Stimulated activated CD4-positive, alpha-beta T cell treated with anti-CD3 and anti-CD28 coated beads, Interleukin-4, amount 100 ng/mL, for 1 hour (primary cell): ENCODE measurements around the gene IGBP1.
"Not testable (repeated sequence)": the region's sequence is repeated elsewhere in the genome, so short reads cannot be mapped to it uniquely, and the experiment has no call there.

ENCODE experiments used
- DNase-seq: peaks from one replicate; pipeline ENCODE4 v3.0.0-alpha.2; 2020

IGBP1 gene

GRCh38 chrX:70133303-70134115 is at the start of gene IGBP1:
Gene IGBP1, plus strand, starts transcription at chrX:70133447. Its CDS starts 501 bp downstream, at chrX:70133948.
- DNase-seq, result peak; percentile 59

DNA sequence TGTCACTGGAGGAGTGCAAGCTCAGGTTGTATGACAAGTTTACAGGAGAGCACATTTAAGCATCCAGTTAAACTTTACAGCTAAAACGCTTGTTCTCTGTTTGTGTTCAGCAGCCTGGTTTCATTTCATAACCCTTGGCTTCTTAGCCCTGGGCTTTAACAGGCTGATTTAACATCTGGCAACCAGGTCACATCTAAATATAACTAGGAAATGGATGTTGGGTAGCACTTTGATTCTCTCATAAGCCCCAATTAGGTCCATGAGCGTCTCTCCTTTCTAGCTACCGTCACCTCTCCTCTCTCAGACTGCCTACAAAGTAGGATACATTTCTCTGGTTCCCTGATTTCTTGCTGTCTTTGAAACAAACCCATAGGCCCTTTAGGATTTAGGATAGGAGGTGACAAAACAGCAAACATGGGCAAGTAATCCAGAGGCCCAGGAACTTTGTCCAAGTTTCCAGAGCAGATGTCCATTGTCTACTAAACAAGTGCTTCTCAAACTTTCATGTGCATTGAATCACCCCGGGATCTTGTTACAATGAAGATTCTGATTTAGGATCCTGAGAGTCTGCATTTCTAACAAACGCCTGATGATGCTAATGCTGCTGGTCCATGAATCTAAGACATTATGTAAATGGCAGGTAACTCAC is 48.5 kb upstream of the IGBP1 start:
- no peak for DNase-seq

DNA sequence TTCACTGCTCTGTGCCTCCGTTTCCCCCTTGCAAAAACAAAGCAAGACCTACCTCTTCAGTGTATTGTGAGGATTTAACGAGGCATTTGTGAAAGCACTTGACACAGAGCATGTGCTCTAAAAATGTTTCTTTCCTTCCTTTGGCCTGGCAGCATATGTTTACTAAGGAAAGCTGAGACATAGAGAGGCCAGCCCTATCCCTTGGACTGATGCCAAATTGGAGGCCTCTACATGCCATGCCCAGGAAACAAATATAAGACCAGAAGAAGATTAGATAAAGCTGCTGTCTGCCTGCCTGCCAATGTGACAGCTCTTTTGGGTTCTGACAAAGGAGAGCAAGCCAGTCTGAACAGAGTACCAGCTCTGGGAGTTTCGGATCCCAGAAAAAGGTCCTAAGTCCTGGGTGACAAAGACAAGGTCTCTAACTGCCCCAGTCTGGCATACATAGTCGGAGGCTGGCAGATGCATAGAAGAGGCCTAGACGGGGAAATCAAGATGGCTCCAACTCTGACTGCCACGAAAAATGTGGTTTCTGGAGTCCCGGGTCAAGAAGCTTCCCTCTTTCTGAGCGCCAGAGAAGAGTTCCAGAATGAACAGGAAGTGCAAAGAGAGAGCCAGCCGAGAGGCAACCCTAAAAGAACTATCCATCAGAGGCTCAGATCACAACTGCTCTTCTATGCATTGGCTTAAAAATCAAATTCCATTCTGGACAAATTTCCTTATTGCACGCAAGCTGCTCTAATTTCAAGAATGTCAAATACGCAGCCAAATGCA is 45.2 kb upstream of the IGBP1 start:
- no peak for DNase-seq

DNA sequence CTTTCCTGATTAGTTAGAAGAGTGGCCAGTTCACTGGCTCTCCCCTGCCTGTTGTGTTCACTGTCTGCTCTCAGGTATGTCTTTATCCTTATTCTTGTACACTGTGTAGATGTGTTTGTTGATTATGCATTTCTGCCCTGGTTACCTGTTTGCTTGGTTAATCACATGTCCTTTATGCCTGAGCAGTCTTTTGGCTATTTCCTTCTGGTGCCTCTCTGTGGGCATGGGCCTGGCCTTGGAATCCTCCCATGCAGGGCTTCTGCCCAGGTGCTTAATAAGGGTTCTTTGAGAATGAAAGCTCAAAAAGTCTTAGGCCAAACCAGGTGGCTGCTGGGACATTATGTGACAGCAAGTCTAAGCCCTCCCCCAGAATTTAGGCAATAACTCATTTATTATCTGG is 44.5 kb upstream of the IGBP1 start:
- DNase-seq, result no peak

DNA sequence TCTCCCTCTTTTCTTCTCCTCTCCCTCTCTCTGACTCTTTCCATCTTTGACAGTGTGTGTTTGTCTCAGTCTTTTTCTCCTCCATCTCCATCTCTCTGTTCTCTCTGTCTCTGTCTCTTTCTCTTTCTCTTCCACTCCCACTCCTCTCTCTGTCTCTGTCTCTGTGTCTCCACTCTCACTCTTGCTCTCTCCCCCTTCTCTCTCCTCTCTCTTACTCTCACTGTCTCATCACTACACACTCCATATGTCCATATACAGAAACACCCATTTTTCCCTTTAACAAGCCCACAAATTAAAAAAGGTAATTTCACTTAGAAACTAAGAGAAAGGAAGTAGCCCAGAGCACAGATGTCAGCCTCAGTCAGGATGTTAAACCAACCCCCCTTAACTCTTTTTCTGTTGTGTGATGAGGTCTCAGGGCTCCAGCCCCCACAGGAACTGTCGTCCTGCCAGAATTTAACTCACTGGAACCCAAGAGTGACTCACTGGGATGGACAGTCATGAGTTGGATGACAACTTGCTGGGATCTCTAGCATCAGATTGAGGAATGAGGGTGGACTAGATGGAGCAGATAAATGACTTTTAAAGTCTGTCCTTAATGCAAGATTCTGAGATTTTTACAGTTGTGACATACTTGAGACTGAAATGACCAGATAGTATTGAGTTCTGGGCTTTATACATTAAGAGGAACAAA is 43.5 kb upstream of the IGBP1 start:
- no peak for DNase-seq

GRCh38 chrX:70092247-70092646 is 41.0 kb upstream of the IGBP1 start:
- DNase-seq, result no peak

DNA sequence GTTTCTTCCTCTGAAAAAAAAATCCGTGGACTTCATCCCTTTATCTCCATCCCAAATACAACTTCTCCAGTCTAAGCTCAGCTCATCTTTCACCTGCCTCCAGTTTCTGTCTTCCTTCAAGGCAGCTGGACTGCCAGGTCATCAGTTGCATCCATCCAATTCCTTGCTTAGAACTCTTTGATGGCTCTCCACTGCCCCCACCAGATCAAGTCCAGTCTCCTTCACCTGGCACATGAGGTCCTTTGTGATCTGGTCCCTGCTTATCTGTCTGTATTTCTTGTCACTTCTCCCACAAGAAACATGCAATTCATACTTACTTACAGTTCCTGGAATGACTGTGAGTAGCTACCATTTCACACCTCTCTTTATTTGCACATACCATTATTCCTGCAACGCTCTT is 37.2 kb upstream of the IGBP1 start:
- no peak for DNase-seq

- DNase-seq, result no peak
These were observed 28.0 kb upstream of the IGBP1 start for GRCh38 chrX:70105229-70105628.

DNA sequence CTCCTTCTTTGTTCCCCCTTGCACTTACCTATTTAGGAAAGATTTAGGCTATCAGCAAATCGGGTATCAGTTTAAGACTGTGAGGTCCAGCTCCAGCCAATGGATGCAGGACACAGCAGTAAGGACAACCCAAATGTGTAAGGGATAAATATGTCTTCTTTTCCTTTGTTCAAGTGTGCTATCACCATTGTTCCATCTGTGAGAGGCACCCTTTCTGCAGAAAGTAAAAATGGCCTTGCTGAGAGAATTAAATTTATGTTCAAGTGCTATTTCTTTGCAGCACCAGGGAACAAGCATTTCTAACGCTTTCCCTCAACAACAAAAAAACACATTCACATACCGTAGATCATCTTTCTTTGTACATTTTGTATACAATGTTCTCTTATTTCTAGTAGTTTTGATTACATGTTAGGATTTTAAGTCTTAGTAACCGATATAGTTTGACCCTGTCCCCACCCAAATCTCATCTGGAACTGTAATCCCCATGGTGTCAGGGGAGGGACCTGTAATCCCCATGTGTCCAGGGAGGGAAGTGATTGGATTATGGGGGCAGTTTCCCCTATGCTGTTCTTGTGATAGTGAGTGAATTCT is 21.7 kb upstream of the IGBP1 start:
- DNase-seq, result not testable (repeated sequence)

DNA sequence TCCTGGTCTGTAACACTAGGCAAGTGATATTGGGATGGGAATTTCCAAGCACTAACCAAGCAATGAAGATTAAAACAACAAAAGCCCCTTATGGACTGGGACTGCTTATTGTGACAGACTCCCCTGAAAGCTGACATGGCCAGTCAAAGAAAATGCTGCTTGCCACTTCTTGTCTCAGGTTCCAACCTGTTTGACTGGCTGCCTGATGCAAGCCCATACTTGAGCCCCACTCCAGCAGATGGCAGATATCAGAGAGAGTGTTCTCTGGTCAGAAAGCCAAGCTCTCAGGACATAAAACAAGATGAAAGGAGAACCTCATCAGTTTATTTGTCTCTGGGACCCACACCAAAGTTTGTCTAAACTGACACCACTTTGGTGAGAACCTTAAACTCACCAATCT is 15.5 kb upstream of the IGBP1 start:
- no peak for DNase-seq

- not testable (repeated sequence) for DNase-seq
These were observed 10.2 kb upstream of the IGBP1 start for GRCh38 chrX:70123014-70123413.

DNA sequence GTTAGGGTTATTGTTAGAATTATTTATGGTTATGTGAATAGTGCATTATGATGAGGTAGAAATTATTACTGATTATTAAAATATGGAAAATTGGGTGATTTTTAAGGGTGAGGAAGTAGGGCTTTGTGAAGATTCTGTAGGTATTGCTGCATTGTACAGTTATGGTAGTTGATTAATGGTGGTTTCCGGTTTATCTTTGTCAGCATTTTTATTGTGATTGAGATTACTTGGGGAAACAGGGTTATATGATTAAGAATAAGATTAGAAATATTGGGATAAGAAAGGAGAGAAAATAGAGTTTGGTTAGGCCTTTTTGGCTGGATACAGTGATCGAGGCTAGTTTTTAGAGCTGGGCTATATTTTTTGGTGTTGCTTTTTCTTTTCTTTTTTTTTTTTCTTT is 8.6 kb upstream of the IGBP1 start:
- DNase-seq, result no peak

- no peak for DNase-seq
These were observed 5.2 kb upstream of the IGBP1 start for GRCh38 chrX:70128071-70128470.

DNA sequence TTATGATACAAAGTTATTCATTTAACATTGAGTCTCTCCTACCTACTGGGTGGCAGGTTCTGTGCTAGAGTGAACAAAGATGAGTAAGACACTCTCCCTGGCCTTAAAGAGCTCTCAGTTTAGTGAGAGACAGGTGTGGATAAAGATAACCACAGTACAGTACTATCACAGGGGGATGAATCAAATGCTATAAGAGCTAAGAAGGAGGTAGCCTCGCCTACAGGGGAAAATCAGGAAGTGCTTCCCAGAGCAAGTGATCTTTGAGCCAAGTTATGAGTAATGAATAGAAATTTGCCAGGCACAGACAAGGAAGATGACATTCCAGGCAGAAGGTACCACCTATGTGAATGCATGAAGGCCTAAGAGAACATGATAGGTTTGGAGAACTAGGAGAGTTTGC is 3.4 kb upstream of the IGBP1 start:
- DNase-seq, result no peak

- DNase-seq, result no peak
These were observed 1.0 kb upstream of the IGBP1 start for GRCh38 chrX:70132224-70132623.

- DNase-seq, result no peak
These were observed 357 bp upstream of the IGBP1 start for GRCh38 chrX:70132877-70133302.

DNA sequence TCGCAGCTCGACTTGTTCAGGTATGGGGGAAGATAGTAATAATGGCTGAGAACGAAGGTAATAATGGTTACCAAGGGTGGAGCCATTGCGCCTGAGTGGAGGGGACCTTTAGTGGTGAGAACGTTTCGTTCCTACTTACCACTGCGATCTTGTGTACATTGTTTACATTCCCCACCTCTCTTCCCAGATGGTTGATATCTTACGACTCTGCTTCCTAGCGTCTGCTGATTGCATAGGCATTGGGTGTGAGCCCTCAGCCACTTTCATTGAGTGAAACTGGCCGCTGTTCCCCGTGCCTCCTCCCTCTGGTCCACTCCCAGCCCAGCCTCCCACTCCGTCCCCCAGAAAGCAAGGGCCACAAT is 850 bp downstream of the IGBP1 start:
- DNase-seq, result no peak

DNA sequence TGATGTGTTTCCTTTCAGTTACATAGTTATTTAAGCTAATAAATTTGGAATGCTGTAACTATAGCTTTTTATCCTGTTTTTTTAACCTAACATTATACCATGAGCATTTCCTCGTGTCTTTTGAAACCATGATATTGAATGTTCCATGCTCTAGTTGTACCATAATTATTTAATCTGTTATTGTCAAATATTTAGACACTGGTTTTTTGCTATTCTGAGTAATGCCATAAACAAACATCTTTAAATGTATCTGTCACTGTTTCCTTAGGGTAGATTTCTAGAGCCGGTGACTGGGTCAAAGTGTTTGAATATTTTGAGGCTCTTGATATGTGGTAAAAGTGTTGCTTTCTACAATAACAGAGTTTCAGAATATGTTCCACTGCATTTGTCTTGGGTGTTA is 5.4 kb downstream of the IGBP1 start:
- DNase-seq, result no peak

DNA sequence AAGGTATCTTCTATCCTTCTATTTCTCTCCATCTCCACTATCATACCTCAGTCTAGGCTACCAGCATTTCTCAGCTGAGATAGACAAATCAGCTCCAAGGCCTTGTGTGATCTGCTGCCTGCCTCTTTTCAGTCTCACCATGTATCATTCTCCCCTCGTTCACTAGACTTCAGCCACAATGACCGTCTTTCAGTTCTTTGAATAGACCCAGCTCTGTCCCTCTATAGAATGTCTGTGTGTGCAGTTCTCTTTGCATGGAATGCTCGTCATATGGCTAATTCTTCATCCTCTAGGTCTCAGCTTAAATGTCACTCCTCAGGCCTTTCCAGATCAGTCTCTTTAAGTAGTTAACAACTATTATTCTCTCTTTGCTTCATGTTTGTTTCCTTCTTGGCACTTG is 6.5 kb downstream of the IGBP1 start:
- no peak for DNase-seq

GRCh38 chrX:70141373-70141772 is 8.1 kb downstream of the IGBP1 start:
- DNase-seq, result no peak

GRCh38 chrX:70166601-70167590 is 33.6 kb downstream of the IGBP1 start:
- no peak for DNase-seq
